Urothelium cell line (cell line): ENCODE results near the gene KLHDC3.
A peak's percentile ranks its signal among the peaks of the same experiment; 100 is the strongest.

Experiments
- DNase-seq: peaks from one replicate; pipeline ENCODE4 v3.0.0; 2011; ENCODE audit warnings: low spot score, mixed read lengths
- FAIRE-seq: peaks from 2 replicates; lab custom pipeline; 2011; peaks lifted over from hg19 to GRCh38; lab: Jason Lieb, UNC

Gene KLHDC3

GRCh38 chr6:43013843-43014433 is at the start of gene KLHDC3, which contains the start of gene MEA1:
KLHDC3 (plus strand) TSS chr6:43014249; CDS start chr6:43017193, 2,944 bp downstream.
MEA1 (minus strand) TSS chr6:43013946; CDS start chr6:43013813, 133 bp downstream.
- FAIRE-seq = peak; percentile 89
- DNase-seq = peak; percentile 99

- DNase-seq (no peak), FAIRE-seq (no peak)
Measured at GRCh38 chr6:42966571-42966970, 47.5 kb upstream of the KLHDC3 start.

- DNase-seq (no peak), FAIRE-seq (no peak)
Measured at GRCh38 chr6:42967228-42967627, 46.8 kb upstream of the KLHDC3 start.

- FAIRE-seq = no peak
Measured at GRCh38 chr6:42968126-42968701, 45.8 kb upstream of the KLHDC3 start.

GRCh38 chr6:42968783-42969182 is 45.3 kb upstream of the KLHDC3 start:
- FAIRE-seq = no peak
- no peak for DNase-seq

More at GRCh38 chr6:42968126-42968701, 45.8 kb upstream of the KLHDC3 start:
- no peak for DNase-seq

- DNase-seq (no peak), FAIRE-seq (no peak)
Measured at GRCh38 chr6:42969431-42969830, 44.6 kb upstream of the KLHDC3 start.

- FAIRE-seq = no peak
Measured at GRCh38 chr6:42969934-42970333, 44.1 kb upstream of the KLHDC3 start.

GRCh38 chr6:42970871-42971612 is 43.0 kb upstream of the KLHDC3 start:
- no peak for FAIRE-seq
- DNase-seq = peak; percentile 53

More at GRCh38 chr6:42969934-42970333, 44.1 kb upstream of the KLHDC3 start:
- DNase-seq = no peak

GRCh38 chr6:42971746-42972327 is 42.2 kb upstream of the KLHDC3 start:
- no peak for FAIRE-seq
- DNase-seq = no peak

GRCh38 chr6:42973926-42974325 is 40.1 kb upstream of the KLHDC3 start:
- FAIRE-seq (no peak), DNase-seq (no peak)

- FAIRE-seq (no peak), DNase-seq (no peak)
Measured at GRCh38 chr6:42974919-42975505, 39.0 kb upstream of the KLHDC3 start.

- DNase-seq = peak; percentile 40
- no peak for FAIRE-seq
Measured at GRCh38 chr6:42978487-42978838, 35.6 kb upstream of the KLHDC3 start.

GRCh38 chr6:42978839-42979522 is 35.1 kb upstream of the KLHDC3 start, which contains the start of gene PEX6:
PEX6 (minus strand) TSS chr6:42979181; CDS start chr6:42979150, 31 bp downstream.
- DNase-seq = peak; percentile 84
- no peak for FAIRE-seq

GRCh38 chr6:42979523-42980177 is 34.4 kb upstream of the KLHDC3 start:
- FAIRE-seq (no peak), DNase-seq (peak; percentile 26)

GRCh38 chr6:42981836-42982235 is 32.2 kb upstream of the KLHDC3 start:
- FAIRE-seq (no peak), DNase-seq (no peak)

- FAIRE-seq = no peak
- DNase-seq = peak; percentile 98
Measured at GRCh38 chr6:42984001-42984923, 29.8 kb upstream of the KLHDC3 start, which contains the start of gene PPP2R5D. PPP2R5D (plus strand) TSS chr6:42984570; CDS start chr6:42984678, 108 bp downstream.

- DNase-seq (peak; percentile 15), FAIRE-seq (no peak)
Measured at GRCh38 chr6:42984924-42985475, 29.0 kb upstream of the KLHDC3 start.
